Naive thymus-derived CD4-positive, alpha-beta T cell (primary cell): ENCODE data around the gene MCM9. TPM values are rescaled to one million over a fixed set of nuclear protein-coding genes. Genes with fewer than 3 reads are reported as not detected.

ENCODE experiments used
- ATAC-seq: fragments of 150-1000 bp; cut with Tn5 transposase; 2 replicates; pipeline ENCODE4 v1.10.0; 2021; ENCODE audit warnings: mild to moderate bottlenecking, moderate library complexity
- CTCF ChIA-PET: fragments of 350-600 bp; sonication (Branson Sonifier 250); formaldehyde crosslinking; loops from one replicate; lab custom pipeline; 2021; ENCODE audit warnings: antibody characterized with exemption; lab: Charles Lee
- POLR2A ChIA-PET: fragments of 350-600 bp; sonication (Branson Sonifier 250); formaldehyde crosslinking; loops from one replicate; lab custom pipeline; 2021; ENCODE audit warnings: antibody characterized with exemption, inconsistent platforms; lab: Charles Lee
- DNase-seq, 9 donors: peaks; one replicate each; pipeline versions ENCODE4 v3.0.0 to v3.0.0-alpha.2; 2020 to 2022; ENCODE audit warnings: mixed read lengths in 1 of 9
- H3K27ac ChIP-seq: one replicate; pipeline ENCODE4 v1.7.0; 2013; ENCODE audit warnings: mild to moderate bottlenecking, low read depth, low read length, moderate library complexity
- H3K27me3 ChIP-seq, 2 donors: one replicate each; pipeline ENCODE4 v1.7.0; 2013; ENCODE audit warnings: low read length in 2 of 2, mild to moderate bottlenecking in 2 of 2, moderate library complexity in 2 of 2; ENCODE audit not compliant: control insufficient read depth in 2 of 2, insufficient read depth in 2 of 2
- H3K36me3 ChIP-seq, 3 experiments: 1 replicate in 2 of 3; 2 replicates in 1 of 3; pipeline ENCODE4 v1.7.0; 2013; ENCODE audit warnings: low read length in 3 of 3, mild to moderate bottlenecking in 3 of 3, moderate library complexity in 1 of 3; ENCODE audit not compliant: insufficient read depth in 3 of 3, control insufficient read depth in 2 of 3
- H3K4me1 ChIP-seq, 2 donors: one replicate each; pipeline ENCODE4 v1.7.0; 2013; ENCODE audit warnings: low read length in 2 of 2, mild to moderate bottlenecking in 2 of 2, moderate library complexity in 1 of 2; ENCODE audit not compliant: control insufficient read depth in 2 of 2, insufficient read depth in 2 of 2
- H3K4me3 ChIP-seq: 2 replicates; pipeline ENCODE4 v1.7.0; 2013; ENCODE audit warnings: mild to moderate bottlenecking, low read length
- H3K9me3 ChIP-seq, 3 experiments: 1 replicate in 2 of 3; 2 replicates in 1 of 3; pipeline ENCODE4 v1.7.0; 2013; ENCODE audit warnings: low read length in 3 of 3; ENCODE audit not compliant: control insufficient read depth in 2 of 3
- H3K27ac Mint-ChIP-seq, 9 donors: one replicate each; pipeline ENCODE4 v1.8.0; 2020 to 2022; ENCODE audit warnings: mixed read lengths in 9 of 9, mild to moderate bottlenecking in 8 of 9, moderate library complexity in 5 of 9, inconsistent platforms in 2 of 9
- H3K27me3 Mint-ChIP-seq, 5 donors: one replicate each; pipeline ENCODE4 v1.8.0; 2021 to 2022; ENCODE audit warnings: mixed read lengths in 5 of 5, mild to moderate bottlenecking in 1 of 5
- H3K36me3 Mint-ChIP-seq, 5 donors: one replicate each; pipeline ENCODE4 v1.8.0; 2020 to 2022; ENCODE audit warnings: mixed read lengths in 5 of 5, mild to moderate bottlenecking in 3 of 5, inconsistent platforms in 1 of 5
- H3K4me1 Mint-ChIP-seq, 7 donors: one replicate each; pipeline ENCODE4 v1.8.0; 2020 to 2022; ENCODE audit warnings: mixed read lengths in 7 of 7, mild to moderate bottlenecking in 3 of 7, inconsistent platforms in 1 of 7
- H3K4me3 Mint-ChIP-seq, 10 donors: one replicate each; pipeline ENCODE4 v1.8.0; 2020 to 2022; ENCODE audit warnings: mild to moderate bottlenecking in 10 of 10, mixed read lengths in 10 of 10, moderate library complexity in 6 of 10, inconsistent platforms in 2 of 10
- H3K9me3 Mint-ChIP-seq, 11 donors: one replicate each; pipeline ENCODE4 v1.8.0; 2020 to 2022; ENCODE audit warnings: mixed read lengths in 11 of 11, mild to moderate bottlenecking in 4 of 11, inconsistent platforms in 1 of 11, moderate library complexity in 1 of 11
- intact Hi-C, 2 donors: fragments of 100-400 bp; cut with micrococcal nuclease; formaldehyde crosslinking; loops; one replicate each; pipeline ENCODE4 v1.15.1; 2023
- polyA plus RNA-seq, 2 donors: library from polyadenylated mRNA; unstranded; fragments of 300-500 nt; fragmentation: Illumina TruSeq; gene quantifications; one replicate each; pipeline ENCODE4 v1.2.3, GENCODE V29; 2021
- total RNA-seq, 6 experiments: library from RNA in 5 of 6; stranded (reverse) in 5 of 6; gene quantifications; 1 replicate in 5 of 6; 2 replicates in 1 of 6; pipeline ENCODE4 v1.2.3 and lab custom pipeline; 2021 to 2026

MCM9 gene
- total and polyA plus RNA-seq, 7 experiments from 2014 or later, result 12.1 to 33.7 (median 30.6) TPM

GRCh38 chr6:118882314-118882905 is 52.5 kb downstream of the MCM9 start:
- H3K4me1 ChIP-seq, result peaks cover 29 to 31% of the 10 kb centered on the region in 2 donors
- H3K36me3 Mint-ChIP-seq, result peaks cover 0 to 27% (median 13%) of the 10 kb centered on the region in 5 donors
- ChIA-PET POLR2A (interaction anchor here (1.1 to 5.7 kb wide), 4 partner anchors 10 to 26 kb away, joined by 3 to 53 read pairs (median 5); partner anchors contain the start of gene ASF1A), CTCF (interaction anchor here (0.5 to 0.9 kb wide), 3 partner anchors 10 to 329 kb away, joined by 3 to 5 read pairs (median 3); no protein-coding TSS in a partner anchor)
- H3K9me3 Mint-ChIP-seq, result peaks cover 0 to 4% (median 0%) of the 10 kb centered on the region in 11 donors
- H3K4me3 ChIP-seq, result no peak overlapping the region
- peaks cover 39 to 92% (median 90%) of the 10 kb centered on the region in 7 donors for H3K4me1 Mint-ChIP-seq
- no peak for ATAC-seq
- H3K27ac ChIP-seq, result no peak overlapping the region
- H3K27me3 Mint-ChIP-seq, result no peaks in the 10 kb centered on the region
- peaks cover 0 to 3% (median 0%) of the 10 kb centered on the region in 3 experiments for H3K36me3 ChIP-seq
- no peak for DNase-seq
- H3K27me3 ChIP-seq, result no peaks in the 10 kb centered on the region
- H3K9me3 ChIP-seq, result no peaks in the 10 kb centered on the region
- peak overlapping the region in 5 of 10 donors; percentile 49 to 73 (median 52) for H3K4me3 Mint-ChIP-seq
- peak overlapping the region in 7 of 9 donors; percentile 0 to 88 (median 30) for H3K27ac Mint-ChIP-seq
- intact Hi-C loops, result no loop called here

DNA sequence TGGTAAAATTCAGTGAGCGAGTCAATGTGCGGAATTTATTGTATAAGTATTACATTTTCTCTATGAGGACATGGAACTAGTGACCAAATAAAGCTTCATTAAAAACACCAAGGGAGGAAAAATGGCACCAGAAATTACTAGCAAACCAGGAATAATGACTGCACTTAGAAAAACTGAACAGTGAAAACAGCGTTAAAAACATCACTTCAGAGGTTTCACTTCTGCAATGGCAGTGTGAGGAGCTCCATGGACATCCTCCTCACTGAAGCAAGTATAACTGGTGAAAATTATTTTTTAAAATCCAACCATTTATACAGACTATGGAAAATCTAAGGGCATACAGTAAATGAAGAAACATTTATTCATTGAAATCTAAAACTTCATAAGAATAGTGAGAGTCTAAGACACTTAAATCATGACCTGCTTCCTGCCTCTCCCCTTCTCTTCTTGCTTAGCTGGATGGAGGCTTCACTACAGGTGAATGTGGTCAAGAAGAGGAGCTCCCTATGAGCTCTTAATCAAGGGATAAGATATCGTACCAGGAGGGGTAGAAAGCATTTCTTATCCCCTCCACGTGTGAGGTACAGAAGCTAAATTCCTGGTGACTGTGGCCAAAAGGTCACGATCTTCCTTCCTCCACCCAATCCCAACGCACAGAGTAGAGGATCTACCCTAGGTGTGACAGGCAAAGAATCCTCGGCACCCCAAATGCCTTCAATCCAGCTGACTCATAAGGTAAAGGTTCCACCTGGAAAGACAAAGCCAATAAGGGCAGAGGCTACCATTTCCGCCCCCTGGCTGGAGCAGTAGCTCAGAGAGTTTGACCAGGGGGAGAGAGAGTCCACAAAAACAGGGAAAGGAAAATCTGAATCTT is 53.3 kb downstream of the MCM9 start:
- Mint-ChIP-seq H3K36me3 (peaks cover 0 to 29% (median 11%) of the 10 kb centered on the region in 5 donors), H3K27me3 (no peaks in the 10 kb centered on the region), H3K4me1 (peaks cover 36 to 91% (median 87%) of the 10 kb centered on the region in 7 donors), H3K4me3 (peak overlapping the region; percentile 1 to 75 (median 50)), H3K27ac (peak overlapping the region in 8 of 9 donors; percentile 1 to 88 (median 28)), H3K9me3 (peaks cover 0 to 4% (median 0%) of the 10 kb centered on the region in 11 donors)
- intact Hi-C loops, result loop anchor here in 1 of 2 donors (1.0 kb wide), 1 partner anchor 10 kb away; no protein-coding TSS in a partner anchor
- DNase-seq (no peak), ATAC-seq (no peak)
- H3K4me3 ChIP-seq, result peak overlapping the region; percentile 21
- no peak overlapping the region for H3K27ac ChIP-seq
- H3K27me3 ChIP-seq, result no peaks in the 10 kb centered on the region
- ChIA-PET POLR2A (interaction anchor here (0.6 to 5.7 kb wide), 5 partner anchors 11 to 383 kb away, joined by 3 to 53 read pairs (median 5); partner anchors contain the start of gene ASF1A), CTCF (interaction anchor here (0.5 kb wide), 1 partner anchor 35 kb away, joined by 3 read pairs; no protein-coding TSS in a partner anchor)
- peaks cover 0 to 4% (median 0%) of the 10 kb centered on the region in 3 experiments for H3K36me3 ChIP-seq
- H3K4me1 ChIP-seq, result peaks cover 22 to 25% of the 10 kb centered on the region in 2 donors
- H3K9me3 ChIP-seq, result no peaks in the 10 kb centered on the region

GRCh38 chr6:118877806-118878205 is 57.2 kb downstream of the MCM9 start:
- peaks cover 0 to 27% (median 18%) of the 10 kb centered on the region in 5 donors for H3K36me3 Mint-ChIP-seq
- Histone ChIP-seq H3K9me3 (no peaks in the 10 kb centered on the region), H3K27me3 (no peaks in the 10 kb centered on the region), H3K4me3 (no peak overlapping the region), H3K4me1 (peaks cover 18 to 20% of the 10 kb centered on the region in 2 donors), H3K27ac (no peak overlapping the region), H3K36me3 (peaks cover 0 to 4% (median 0%) of the 10 kb centered on the region in 3 experiments)
- POLR2A ChIA-PET, result interaction anchor here (2.0 kb wide), 1 partner anchor 15 kb away, joined by 7 read pairs; the partner anchor contains the start of gene ASF1A
- H3K4me3 Mint-ChIP-seq, result no peak overlapping the region
- peaks cover 26 to 78% (median 67%) of the 10 kb centered on the region in 7 donors for H3K4me1 Mint-ChIP-seq
- no peaks in the 10 kb centered on the region for H3K27me3 Mint-ChIP-seq
- peak overlapping the region in 1 of 9 donors; percentile 64 for H3K27ac Mint-ChIP-seq
- no peaks in the 10 kb centered on the region for H3K9me3 Mint-ChIP-seq
- ATAC-seq, result no peak
- no peak for DNase-seq
- intact Hi-C loops, result loop anchor here in 1 of 2 donors (1.0 kb wide), 1 partner anchor 7 kb away; no protein-coding TSS in a partner anchor
- CTCF ChIA-PET, result no interaction called here

GRCh38 chr6:118876814-118877213 is 58.1 kb downstream of the MCM9 start:
- peaks cover 10 to 12% of the 10 kb centered on the region in 2 donors for H3K4me1 ChIP-seq
- H3K27ac ChIP-seq, result no peak overlapping the region
- ChIA-PET CTCF (no interaction called here), POLR2A (interaction anchor here (1.5 kb wide), 1 partner anchor 14 kb away, joined by 4 read pairs; no protein-coding TSS in a partner anchor)
- DNase-seq (no peak), ATAC-seq (no peak)
- no peaks in the 10 kb centered on the region for H3K9me3 ChIP-seq
- intact Hi-C loops, result loop anchor here in 1 of 2 donors (1.0 kb wide), 1 partner anchor 8 kb away; no protein-coding TSS in a partner anchor
- no peak overlapping the region for H3K4me3 Mint-ChIP-seq
- H3K36me3 Mint-ChIP-seq, result peaks cover 0 to 22% (median 14%) of the 10 kb centered on the region in 5 donors
- H3K27ac Mint-ChIP-seq, result no peak overlapping the region
- no peaks in the 10 kb centered on the region for H3K9me3 Mint-ChIP-seq
- H3K4me3 ChIP-seq, result no peak overlapping the region
- peaks cover 0 to 4% (median 0%) of the 10 kb centered on the region in 3 experiments for H3K36me3 ChIP-seq
- H3K27me3 ChIP-seq, result no peaks in the 10 kb centered on the region
- peaks cover 20 to 72% (median 63%) of the 10 kb centered on the region in 7 donors for H3K4me1 Mint-ChIP-seq
- H3K27me3 Mint-ChIP-seq, result no peaks in the 10 kb centered on the region

GRCh38 chr6:118876198-118876597 is 58.8 kb downstream of the MCM9 start:
- H3K4me1 Mint-ChIP-seq, result peaks cover 14 to 71% (median 63%) of the 10 kb centered on the region in 7 donors
- H3K27me3 ChIP-seq, result no peaks in the 10 kb centered on the region
- H3K27ac Mint-ChIP-seq, result peak overlapping the region in 1 of 9 donors; percentile 13
- intact Hi-C loops, result no loop called here
- DNase-seq (no peak), ATAC-seq (no peak)
- POLR2A ChIA-PET, result interaction anchor here (1.5 kb wide), 1 partner anchor 15 kb away, joined by 4 read pairs; no protein-coding TSS in a partner anchor
- no peak overlapping the region for H3K4me3 ChIP-seq
- peaks cover 0 to 24% (median 18%) of the 10 kb centered on the region in 5 donors for H3K36me3 Mint-ChIP-seq
- peaks cover 4 to 8% of the 10 kb centered on the region in 2 donors for H3K4me1 ChIP-seq
- no peak overlapping the region for H3K4me3 Mint-ChIP-seq
- no peak overlapping the region for H3K27ac ChIP-seq
- H3K27me3 Mint-ChIP-seq, result no peaks in the 10 kb centered on the region
- no peaks in the 10 kb centered on the region for H3K9me3 Mint-ChIP-seq
- CTCF ChIA-PET, result no interaction called here
- H3K36me3 ChIP-seq, result peaks cover 0 to 4% (median 0%) of the 10 kb centered on the region in 3 experiments
- H3K9me3 ChIP-seq, result no peaks in the 10 kb centered on the region

GRCh38 chr6:118875672-118876071 is 59.3 kb downstream of the MCM9 start:
- Mint-ChIP-seq H3K4me3 (no peak overlapping the region), H3K9me3 (peaks cover 0 to 3% (median 0%) of the 10 kb centered on the region in 11 donors), H3K27ac (peak overlapping the region in 1 of 9 donors; percentile 13), H3K27me3 (no peaks in the 10 kb centered on the region), H3K36me3 (peaks cover 0 to 30% (median 22%) of the 10 kb centered on the region in 5 donors), H3K4me1 (peaks cover 11 to 71% (median 63%) of the 10 kb centered on the region in 7 donors)
- H3K4me3 ChIP-seq, result no peak overlapping the region
- DNase-seq, result no peak
- no peak overlapping the region for H3K27ac ChIP-seq
- no peaks in the 10 kb centered on the region for H3K27me3 ChIP-seq
- peaks cover 2% of the 10 kb centered on the region in 2 donors for H3K4me1 ChIP-seq
- ChIA-PET POLR2A (no interaction called here), CTCF (no interaction called here)
- H3K9me3 ChIP-seq, result no peaks in the 10 kb centered on the region
- peaks cover 0 to 4% (median 0%) of the 10 kb centered on the region in 3 experiments for H3K36me3 ChIP-seq
- intact Hi-C loops, result no loop called here
- ATAC-seq, result no peak
